GM12891 (cell line): Measurements from ENCODE around the gene EPHA1.

Experiments used
- POLR2A ChIP-seq: IDR thresholded peaks from 2 replicates; pipeline ENCODE4 v1.6.1; 2011; ENCODE audit warnings: low read depth, low read length, control low read depth
- POU2F2 ChIP-seq: IDR thresholded peaks from 2 replicates; pipeline ENCODE4 v1.6.1; 2011; ENCODE audit warnings: low read depth, mild to moderate bottlenecking, control low read depth, low read length, moderate library complexity
- SPI1 ChIP-seq: IDR thresholded peaks from 2 replicates; pipeline ENCODE4 v1.6.1; 2011; ENCODE audit warnings: low read depth, low read length, control low read depth
- TAF1 ChIP-seq: IDR thresholded peaks from 2 replicates; pipeline ENCODE4 v1.6.1; 2011; ENCODE audit warnings: low read depth, low read length, control low read depth

- TF ChIP-seq POLR2A = no peak
- TF ChIP-seq SPI1 = no peak
- TF ChIP-seq POU2F2 = no peak
- TF ChIP-seq TAF1 = no peak
These were observed 46.8 kb upstream of the EPHA1 start for GRCh38 chr7:143455491-143455890.
